GM20431 (cell line): Measurements from ENCODE around the gene SH3RF3.

Experiments
- in situ Hi-C: fragments of 300-500 bp; cut with MseI, MboI; formaldehyde crosslinking; loops from one replicate; pipeline ENCODE4 v1.15.0; 2020; ENCODE audit warnings: low sequenced_read_pairs; ENCODE audit not compliant: unreplicated experiment

The SH3RF3 gene

GRCh38 chr2:109353806-109354745 is 225.1 kb downstream of the SH3RF3 start:
- in situ Hi-C loops = no loop called here

- in situ Hi-C loops = no loop called here
Measured at GRCh38 chr2:109355192-109355843, 226.3 kb downstream of the SH3RF3 start.

DNA sequence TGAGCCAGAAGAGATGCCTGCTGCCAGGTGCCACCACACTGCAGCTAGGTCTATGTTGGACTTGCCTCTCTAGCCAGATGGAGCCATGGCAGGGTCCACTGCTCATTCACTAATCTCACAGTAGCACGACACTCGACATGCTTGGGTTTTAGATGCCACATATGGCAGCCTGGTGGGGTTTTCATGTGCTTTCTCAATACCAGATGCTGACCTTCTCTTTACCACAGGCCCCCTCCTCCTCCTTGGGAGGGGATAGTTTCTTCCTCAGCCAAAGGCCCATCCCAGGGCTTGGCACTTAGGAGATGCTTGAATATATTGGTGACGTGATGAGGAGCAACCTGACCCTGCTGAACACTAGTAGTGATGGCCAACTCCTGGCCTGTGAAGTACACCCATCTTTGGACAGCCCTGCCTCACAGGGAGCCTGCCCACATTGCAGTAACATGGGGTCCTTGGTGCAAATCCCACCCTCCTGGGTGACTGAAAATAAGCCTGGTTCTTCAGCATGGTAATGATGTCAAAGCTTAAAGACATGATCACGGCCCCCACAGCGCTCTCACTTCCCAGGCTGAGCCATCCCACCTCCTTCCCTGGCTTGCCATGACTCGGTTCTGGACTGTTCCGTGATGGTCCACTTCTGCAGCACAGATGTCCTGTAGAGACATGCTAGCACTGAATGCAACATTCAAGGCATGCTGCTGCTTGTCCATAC is 227.5 kb downstream of the SH3RF3 start:
- in situ Hi-C loops = no loop called here

DNA sequence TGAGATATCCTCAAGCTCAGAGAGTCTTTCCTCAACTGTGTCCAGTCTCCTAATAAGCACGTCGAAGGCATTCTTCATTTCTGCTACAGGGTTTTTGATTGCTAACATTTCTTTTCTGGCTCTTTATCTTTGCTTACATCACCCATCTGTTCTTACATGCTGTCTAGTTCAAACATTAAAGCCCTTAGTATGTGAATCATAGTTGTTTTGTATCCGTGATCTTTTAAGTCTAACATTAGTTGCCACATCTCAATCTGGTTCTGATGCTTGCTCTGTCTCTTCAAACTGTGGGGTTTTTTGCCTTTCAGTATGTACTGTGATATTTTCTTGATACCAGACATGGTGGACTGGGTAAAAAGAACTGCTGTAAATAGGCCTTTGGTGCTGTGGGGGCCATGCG is 235.2 kb downstream of the SH3RF3 start:
- in situ Hi-C loops = no loop called here

GRCh38 chr2:109365131-109365530 is 236.1 kb downstream of the SH3RF3 start:
- in situ Hi-C loops = no loop called here

DNA sequence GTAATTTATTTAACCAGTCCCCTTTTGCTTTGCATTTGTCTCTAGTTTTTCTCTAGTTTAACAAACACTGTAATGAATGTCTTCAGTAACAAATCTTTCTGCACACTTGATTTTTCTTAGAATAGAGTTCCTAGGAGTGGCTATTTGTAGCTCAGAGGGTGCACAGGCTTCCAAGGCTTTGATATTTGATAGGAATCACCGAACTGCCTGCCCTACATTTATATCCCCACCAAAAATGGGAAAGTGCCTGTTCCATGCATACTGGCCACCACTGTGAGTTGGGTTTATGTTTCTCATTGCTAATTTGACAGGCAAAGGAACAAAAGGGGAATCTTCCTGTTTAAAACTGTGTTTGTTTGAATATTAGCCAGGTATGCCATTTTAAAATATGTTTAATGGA is 238.7 kb downstream of the SH3RF3 start:
- in situ Hi-C loops = no loop called here

- in situ Hi-C loops = no loop called here
Measured at GRCh38 chr2:109368798-109369197, 239.8 kb downstream of the SH3RF3 start.

GRCh38 chr2:109369671-109370191 is 240.7 kb downstream of the SH3RF3 start:
- in situ Hi-C loops = no loop called here

DNA sequence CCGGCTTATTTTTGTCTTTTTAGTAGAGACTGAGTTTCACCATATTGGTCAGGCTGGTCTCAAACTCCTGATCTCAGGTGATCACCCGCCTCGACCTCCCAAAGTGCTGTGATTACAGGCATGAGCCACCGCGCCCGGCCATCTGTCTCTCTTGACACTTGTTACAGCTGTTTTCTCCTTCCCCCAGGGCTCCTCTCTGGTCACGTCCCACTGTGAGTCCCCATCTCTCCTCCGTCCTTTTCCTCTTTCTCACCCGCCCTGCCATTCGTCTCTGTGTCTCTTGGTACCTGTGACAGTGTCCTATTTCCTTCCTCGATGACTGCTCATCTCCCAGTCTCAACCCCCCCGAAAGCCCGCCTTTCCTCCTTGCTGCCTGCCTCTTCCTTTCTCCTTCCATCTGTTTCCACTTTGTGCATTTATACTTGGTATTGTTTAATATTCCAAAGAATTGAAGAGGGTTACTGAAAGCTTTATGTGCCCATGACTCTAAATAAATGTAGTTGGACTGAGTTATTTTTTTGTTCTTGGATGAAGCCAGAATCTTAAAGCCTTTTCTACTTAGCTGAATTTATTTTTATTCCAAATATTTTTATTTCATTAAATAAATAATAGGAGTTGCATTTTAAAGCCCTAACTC is 241.5 kb downstream of the SH3RF3 start:
- in situ Hi-C loops = no loop called here

GRCh38 chr2:109371481-109372170 is 242.6 kb downstream of the SH3RF3 start:
- in situ Hi-C loops = no loop called here

GRCh38 chr2:109372171-109372568 is 243.2 kb downstream of the SH3RF3 start:
- in situ Hi-C loops = no loop called here

DNA sequence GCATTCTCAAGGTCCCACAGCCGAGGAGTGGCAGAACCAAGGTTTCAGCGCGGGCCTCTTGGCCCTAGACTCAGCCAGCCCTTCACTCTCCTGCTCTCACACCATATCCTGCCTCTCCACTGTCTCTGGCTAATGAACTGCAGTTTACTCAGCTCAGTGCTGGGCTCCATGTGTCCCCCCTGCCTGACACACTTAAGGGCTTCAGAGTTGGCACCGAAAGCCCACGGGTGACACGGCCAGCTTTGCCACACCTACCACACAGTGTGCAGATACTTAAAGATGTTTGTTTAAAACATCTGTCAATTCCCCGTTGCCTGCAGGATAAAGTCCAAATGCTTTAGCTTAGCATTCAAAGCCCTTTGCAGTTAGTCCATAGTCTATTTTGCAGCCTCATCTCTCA is 243.6 kb downstream of the SH3RF3 start:
- in situ Hi-C loops = no loop called here

DNA sequence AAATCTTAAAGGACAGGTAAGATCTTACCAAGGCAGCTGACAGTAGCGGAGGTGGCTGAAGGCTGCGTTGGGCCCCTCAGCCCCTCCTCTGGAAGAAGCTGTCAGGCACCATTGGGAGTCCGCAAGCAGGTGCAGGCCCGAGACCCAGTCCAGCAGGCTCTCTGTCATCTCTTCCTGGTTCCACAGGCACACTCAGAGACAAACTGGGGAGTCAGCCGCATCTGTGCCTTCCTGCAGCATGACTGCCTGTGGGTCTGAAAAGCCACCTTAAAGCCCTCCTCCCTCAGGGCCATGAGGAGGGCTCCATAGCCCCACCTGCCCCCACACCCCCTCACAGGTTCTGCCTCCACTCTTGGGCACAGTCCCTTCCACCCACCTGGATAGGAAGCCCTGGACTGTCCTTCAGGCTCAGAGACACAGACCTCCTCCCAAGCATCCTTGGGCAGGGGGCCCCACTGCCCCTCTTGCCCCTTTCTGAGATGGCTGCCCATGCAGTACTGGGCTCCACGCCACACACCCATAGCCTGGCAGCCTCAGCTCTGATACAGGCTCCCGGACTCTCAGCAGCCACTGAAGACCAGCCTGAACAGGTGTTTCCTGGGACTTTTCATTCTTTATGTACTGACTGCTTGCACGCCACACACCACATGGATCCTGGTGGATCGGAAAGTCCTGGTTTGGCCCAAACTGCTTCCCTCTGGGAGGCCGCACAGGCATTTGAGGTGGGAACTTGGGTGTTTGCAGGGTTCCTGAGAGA is 245.0 kb downstream of the SH3RF3 start:
- in situ Hi-C loops = no loop called here

DNA sequence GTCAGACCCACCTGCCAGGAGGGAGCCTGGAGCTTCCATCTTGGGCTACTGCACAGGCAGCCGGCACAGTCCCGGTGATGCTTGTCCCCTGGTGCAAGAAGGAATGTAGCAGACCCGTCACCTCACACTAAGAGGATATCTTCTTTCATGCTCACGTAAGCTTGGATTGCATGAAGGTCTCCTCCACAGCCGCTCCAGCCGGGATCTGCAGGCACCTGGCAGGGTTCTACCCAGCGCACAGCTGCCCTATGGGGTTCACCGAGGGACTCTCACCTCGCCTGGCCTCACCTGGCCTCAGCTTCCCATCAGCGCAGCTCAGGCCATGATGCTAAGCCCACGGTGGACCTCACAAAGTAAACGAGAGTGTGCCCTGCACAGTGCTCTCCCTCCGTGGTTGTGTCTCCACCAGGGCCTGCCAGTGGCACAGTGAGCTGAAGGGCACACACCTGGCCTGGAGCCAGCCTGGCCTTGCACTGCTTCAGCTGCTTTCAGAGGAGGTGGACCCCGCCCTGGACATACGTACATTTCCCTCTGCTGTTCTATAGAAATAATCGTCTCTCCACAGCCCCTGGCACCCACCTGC is 245.6 kb downstream of the SH3RF3 start:
- in situ Hi-C loops = no loop called here

DNA sequence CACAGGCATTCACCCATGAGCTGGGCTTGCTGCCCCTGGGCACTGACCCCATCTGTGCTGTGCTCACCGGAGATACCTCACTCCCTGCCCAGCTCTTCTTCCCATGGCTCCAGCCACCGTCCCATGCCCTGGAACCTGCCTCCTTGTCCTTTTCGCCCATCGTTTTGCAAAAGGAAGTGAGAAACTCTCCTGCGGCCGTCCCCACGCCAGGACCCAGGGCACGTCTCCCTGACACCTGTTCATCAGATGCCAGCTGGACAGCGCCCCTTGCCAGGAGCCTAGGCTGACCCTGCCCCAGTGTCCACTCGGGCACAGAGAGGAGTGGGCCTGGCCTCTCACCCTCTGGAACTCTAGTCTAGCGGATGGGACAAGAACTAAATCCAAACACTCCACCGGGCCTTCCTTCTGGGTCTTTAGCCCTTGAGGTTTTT is 246.1 kb downstream of the SH3RF3 start:
- in situ Hi-C loops = no loop called here

DNA sequence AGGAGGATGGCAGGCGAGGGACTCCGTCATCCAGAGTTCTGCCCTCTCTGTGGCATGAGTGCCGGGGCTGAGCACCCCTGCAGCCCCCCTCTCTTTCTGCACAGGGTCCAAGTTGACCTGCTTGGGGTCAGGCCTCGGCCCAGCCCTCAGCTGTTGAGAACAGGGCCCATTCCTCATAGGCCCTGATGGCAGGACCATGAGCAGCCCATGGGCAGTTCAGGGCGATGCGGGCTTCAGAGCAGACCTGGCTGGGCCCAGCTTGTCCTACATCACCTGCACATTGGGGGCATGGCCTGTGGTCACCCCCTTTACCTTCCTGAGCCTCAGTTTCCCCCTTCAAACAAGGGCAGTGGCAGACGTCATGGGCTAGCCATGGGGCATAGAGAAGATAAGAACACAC is 246.7 kb downstream of the SH3RF3 start:
- in situ Hi-C loops = no loop called here

- in situ Hi-C loops = no loop called here
Measured at GRCh38 chr2:109376115-109376514, 247.1 kb downstream of the SH3RF3 start.

DNA sequence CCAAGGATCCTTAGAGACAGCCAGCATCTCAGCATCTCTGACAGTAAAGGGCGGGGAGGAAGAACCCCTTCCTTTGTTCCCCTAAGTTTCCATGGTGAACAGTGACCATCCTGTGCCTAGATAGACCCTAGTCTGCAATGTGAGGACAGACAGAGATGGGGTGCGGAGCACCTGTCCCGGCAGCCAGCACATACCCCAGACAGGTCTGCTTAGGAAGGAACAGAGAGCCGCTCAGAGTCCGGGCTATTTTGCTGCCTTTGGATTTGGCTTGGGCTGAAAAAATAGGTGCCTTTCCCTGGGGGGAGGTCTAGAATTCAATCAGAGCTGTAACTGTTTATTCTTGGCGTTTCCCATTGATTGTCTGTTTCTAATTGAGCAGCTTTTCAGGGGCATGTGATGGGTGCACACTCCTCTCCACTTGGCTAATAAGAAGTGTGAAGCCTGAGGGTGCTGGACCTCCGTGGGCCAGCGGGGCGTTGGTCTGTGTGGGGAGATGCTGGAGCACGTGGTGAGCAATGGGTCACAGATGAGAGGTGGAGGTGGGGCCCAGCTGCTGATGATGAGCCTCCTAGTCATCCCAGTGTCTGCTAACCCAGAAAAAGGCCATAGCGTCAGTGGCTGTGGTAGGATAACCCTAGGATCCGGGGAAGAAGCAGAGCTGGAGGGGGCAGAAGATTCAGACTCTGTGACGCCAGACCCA is 247.9 kb downstream of the SH3RF3 start:
- in situ Hi-C loops = no loop called here
